ENCODE results near the gene GPR162.

GPR162 gene

GRCh38 chr12:6836851-6837250, 15.2 kb downstream of the GPR162 start:
- DNase-seq (ENCODE audit: low read depth in 2 of 3, low spot score in 2 of 3), result no peak

DNA sequence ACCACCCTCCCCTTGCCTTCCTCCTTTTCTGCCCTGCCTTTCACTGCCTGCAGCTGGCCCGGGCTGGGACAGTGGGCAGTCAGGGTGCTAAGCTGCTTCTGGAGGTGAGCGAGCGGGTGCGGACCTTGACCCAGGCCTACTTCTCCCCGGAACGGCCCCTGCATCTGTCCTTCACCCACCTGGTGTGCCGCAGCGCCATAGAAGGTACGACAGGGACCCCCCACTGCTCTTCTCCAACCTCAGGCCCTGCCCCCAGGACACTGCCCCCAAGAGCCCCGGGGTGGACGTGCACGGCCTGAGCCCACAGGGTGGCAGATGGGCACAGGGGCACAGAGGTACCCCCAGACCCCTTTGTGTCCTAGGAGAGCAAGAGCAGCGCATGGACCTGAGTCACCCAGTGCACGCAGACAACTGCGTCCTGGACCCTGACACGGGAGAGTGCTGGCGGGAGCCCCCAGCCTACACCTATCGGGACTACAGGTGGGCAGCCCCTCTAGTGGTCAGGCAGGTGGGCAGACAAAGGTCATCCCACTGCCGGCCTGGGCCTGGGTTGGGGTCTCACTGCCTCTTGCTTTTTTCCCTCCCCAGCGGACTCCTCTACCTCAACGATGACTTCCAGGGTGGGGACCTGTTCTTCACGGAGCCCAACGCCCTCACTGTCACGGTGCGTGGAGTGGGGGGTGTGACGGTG, 15.9 kb downstream of the GPR162 start:
- DNase-seq (ENCODE audit: low read depth in 2 of 3, low spot score in 2 of 3), result no peak

DNA sequence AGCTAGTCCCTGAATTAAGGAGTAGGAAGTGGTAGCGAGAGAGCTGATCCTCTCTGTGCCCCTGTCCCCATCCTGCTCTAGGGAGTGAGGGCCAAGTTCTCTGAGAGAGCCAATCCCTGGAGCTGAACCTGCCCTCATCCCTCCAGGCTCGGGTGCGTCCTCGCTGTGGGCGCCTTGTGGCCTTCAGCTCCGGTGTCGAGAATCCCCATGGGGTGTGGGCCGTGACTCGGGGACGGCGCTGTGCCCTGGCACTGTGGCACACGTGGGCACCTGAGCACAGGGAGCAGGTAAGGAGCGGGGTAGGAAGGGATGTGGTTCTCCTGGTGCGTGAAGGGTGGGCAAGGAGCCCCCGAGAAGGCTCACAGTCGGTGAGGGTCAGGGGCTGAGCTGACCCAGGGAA, 17.2 kb downstream of the GPR162 start:
- no peak for DNase-seq (ENCODE audit: low read depth in 2 of 3, low spot score in 2 of 3)

GRCh38 chr12:6839482-6840201, 18.0 kb downstream of the GPR162 start:
- DNase-seq (ENCODE audit: low read depth in 2 of 3, low spot score in 2 of 3), result no peak

- no peak for DNase-seq (ENCODE audit: low read depth in 2 of 3, low spot score in 2 of 3)
Measured at GRCh38 chr12:6840330-6840729, 18.7 kb downstream of the GPR162 start.

GRCh38 chr12:6840761-6841515, 19.3 kb downstream of the GPR162 start, which contains the start of gene GNB3:
GNB3 (plus strand) TSS chr12:6840925; CDS start chr12:6841288, 363 bp downstream.
- no peak for DNase-seq (ENCODE audit: low read depth in 2 of 3, low spot score in 2 of 3)

DNA sequence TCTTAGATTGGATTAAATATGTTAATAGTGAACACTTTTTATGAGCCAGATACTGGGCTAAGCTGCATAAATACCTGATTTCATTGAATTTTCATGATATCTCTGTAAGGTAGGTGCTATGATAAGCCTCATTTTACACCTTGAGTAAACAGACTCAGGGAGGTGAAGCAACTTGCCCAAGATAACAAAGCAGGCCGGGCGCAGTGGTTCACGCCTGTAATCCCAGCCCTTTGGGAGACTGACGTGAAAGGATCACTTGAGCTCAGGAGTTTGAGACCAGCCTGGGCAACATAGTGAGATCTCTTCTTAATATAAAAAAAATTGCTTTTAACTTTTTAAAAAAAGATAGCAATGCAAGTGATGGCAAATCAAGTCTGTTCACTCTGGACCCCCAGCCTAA, 20.5 kb downstream of the GPR162 start:
- no peak for DNase-seq (ENCODE audit: low read depth in 2 of 3, low spot score in 2 of 3)

GRCh38 chr12:6843118-6843902, 21.7 kb downstream of the GPR162 start:
- no peak for DNase-seq (ENCODE audit: low read depth in 2 of 3, low spot score in 2 of 3)

GRCh38 chr12:6845395-6845794, 23.8 kb downstream of the GPR162 start:
- no peak for DNase-seq (ENCODE audit: low read depth in 2 of 3, low spot score in 2 of 3)

- no peak for DNase-seq (ENCODE audit: low read depth in 2 of 3, low spot score in 2 of 3)
Measured at GRCh38 chr12:6846316-6846869, 24.8 kb downstream of the GPR162 start.

DNA sequence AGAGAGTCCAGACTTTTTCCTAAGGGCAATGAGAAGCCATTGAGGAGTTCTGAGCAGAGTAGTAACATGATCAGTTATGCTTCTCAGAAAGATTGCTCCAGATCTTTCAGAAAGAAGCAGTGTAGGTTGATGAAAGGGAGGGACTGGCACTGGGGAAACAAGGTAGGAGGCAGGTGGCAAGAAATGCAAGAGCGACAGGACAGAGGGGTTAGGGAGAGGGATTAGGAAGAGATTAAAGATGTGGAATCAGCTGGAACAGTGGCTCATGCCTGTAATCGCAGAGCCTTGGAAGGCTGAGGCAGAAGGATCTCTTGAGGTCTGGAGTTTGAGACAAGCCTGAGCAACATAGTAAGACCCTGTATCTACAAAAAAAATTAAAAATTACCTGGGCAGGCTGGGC, 26.1 kb downstream of the GPR162 start:
- DNase-seq (ENCODE audit: low read depth in 2 of 3, low spot score in 2 of 3), result no peak

DNA sequence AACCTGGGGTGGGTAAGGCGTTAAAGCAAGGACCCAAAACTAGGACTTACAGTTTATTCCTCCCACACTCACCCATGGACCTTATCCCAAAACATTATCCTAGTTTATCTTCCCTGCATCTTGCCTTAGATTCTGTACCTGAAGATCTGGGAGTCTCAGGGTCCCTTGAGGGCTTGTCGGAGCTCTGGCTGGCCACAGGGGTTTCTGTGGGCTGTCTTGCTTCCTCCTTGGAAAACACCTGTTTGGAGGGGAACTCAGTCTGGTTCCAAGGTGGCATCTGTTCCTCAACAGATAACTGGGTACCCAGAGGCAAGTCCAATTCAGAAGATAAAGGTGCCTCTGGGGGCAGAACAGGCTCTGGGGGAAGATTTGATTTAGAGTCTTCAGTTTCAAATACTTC, 27.8 kb downstream of the GPR162 start:
- no peak for DNase-seq (ENCODE audit: low read depth in 2 of 3, low spot score in 2 of 3)

- DNase-seq (ENCODE audit: low read depth in 2 of 3, low spot score in 2 of 3), result no peak
Measured at GRCh38 chr12:6849976-6850560, 28.4 kb downstream of the GPR162 start.

GRCh38 chr12:6850796-6851152, 29.2 kb downstream of the GPR162 start:
- no peak for DNase-seq (ENCODE audit: low read depth in 2 of 3, low spot score in 2 of 3)

DNA sequence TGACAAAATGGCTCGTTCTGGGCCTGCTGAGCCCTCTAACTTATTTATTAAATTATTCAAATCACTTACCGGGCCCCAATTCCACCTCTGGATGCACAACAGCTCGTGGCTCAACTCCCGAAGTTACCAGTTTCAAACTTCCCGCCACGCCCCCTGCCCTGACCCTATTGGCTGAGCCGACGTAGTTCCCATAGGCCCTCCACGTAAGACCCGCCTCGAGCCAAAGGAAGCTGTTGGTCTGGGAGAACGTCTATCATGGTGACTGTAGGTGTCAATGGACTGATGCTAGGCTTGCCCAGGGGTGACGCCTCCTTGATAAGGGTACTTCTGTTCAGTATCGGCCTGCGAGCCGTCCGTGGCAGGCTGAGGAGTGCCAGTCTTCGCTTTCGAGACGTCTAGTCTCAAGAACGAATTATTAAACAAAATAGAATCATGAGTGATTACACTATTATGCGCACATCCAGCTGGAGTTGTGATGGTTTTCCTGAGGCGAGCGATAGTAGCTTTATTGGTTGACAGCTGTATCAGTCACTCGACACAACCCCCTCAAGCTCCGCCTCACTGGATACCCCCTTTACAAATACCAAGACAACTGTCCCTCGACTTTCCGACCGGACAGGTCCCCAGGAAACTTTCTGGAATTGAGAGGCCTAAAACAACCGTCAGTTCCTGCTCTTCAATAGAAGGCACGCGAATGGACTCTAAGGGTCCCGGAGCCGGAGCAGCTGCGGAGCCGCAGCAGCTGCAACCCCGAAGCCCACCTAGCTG, 29.7 kb downstream of the GPR162 start, which contains the start of gene CDCA3:
CDCA3 (minus strand) TSS at position 134 of the 768 bp plus-strand sequence. CDS start 334 bp downstream, outside the sequence.
- peak; percentile 76 to 85 (median 79) for DNase-seq (ENCODE audit: low read depth in 2 of 3, low spot score in 2 of 3)

DNA sequence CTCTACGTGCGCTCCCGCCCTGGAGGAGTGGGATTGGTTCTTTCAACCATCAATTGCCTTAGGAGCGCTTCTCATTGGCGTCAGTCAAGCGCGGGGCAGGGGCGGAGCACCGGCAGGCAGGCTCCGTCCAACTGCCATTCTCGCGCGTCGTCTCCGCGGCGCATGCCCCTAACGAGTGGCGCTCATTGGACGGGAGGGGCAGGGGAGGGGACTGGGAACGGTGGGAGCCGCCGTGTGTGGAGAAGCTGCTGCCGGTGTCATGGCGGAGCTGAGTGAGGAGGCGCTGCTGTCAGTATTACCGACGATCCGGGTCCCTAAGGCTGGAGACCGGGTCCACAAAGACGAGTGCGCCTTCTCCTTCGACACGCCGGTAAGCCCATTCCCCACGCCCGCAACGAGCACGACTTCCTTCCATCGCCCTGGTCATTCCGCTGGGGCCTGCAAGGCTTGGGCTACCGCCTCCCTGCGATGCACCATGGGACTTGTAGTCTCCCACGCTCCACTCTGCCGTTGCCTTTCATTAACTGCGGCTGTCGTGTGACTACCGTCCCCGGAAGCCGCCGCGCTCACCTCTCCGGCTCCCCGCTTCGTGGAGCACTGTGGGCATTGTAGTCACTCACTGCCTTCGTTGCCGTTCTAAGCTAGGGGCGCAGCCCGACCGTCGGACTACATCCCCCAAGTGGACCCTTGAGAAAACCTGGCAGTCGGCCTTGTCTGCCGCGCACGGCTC, 30.5 kb downstream of the GPR162 start, which contains the start of gene USP5:
USP5 (plus strand) TSS at position 230 of the 730 bp plus-strand sequence; CDS start at position 260, 30 bp downstream.
- DNase-seq (ENCODE audit: low read depth in 2 of 3, low spot score in 2 of 3), result peak; percentile 90 to 97 (median 92)

DNA sequence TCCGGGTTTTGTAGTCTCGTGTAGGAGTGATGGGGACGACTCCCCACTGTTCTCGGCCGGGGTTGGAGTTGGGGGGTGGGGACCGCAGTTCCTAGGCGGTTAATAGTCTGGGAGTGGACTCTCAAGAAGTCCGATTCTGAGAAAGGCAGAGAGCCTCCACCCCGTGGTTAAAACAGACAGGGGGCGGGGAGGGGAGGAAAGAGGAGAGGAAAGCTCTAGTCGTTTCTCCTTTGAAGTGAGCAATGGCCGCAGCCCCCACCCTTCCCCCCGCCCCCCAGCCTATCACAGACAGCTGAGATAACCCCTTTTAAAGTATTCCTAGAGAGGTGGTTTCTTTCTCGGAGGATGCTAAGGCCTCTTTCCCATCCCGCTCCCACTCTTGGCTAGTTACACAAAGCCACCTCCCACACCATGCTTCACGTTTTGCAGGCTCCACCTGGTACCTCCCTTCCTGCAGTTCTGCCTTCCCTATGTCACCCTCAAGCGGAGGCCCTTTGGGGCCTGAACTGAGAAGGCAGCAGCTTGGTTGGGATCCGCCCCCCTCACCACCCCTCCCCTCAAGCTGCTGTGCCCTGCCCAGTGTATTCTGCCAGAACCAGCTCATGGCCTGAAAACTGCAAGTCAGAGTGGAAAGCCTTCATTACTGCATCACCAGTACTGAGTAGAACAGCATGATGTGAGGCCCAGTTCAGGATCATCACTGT, 31.2 kb downstream of the GPR162 start:
- DNase-seq (ENCODE audit: low read depth in 2 of 3, low spot score in 2 of 3), result peak in 1 of 3 experiments; percentile 31

DNA sequence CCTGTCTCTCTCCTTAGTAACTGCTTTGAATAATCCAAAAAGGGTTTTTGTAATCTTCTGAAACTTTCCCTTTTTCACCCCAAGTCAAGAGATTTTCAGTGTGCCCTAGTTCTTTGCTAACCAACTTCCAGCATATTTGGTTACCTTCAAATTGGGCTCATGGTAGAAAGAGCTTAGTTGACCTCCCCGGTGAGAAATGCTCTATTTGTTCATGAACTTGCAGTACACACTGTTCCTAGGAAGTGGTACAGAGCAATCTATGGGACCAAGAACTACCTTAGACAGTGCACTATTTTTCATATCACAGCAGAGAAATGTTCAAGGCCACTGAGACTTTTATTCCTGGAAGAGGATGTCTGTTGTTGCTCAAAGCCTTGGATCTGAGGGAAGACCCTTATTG, 32.0 kb downstream of the GPR162 start:
- DNase-seq (ENCODE audit: low read depth in 2 of 3, low spot score in 2 of 3), result no peak
